Activated B cell treated with CpG ODN at 0.5 μM for 24 hours (primary cell): ENCODE data around the gene SPTLC3. TPM values are rescaled to one million over a fixed set of nuclear protein-coding genes. Genes with fewer than 3 reads are reported as not detected.

Source experiments
- ATAC-seq: fragments of 200-7000 bp; cut with Tn5 transposase; one replicate; pipeline ENCODE4 v1.10.0; 2021; ENCODE audit warnings: low read depth, mild to moderate bottlenecking, moderate library complexity
- CTCF ChIA-PET: fragments of 350-600 bp; sonication (Branson Sonifier 250); formaldehyde crosslinking; loops from one replicate; lab custom pipeline; 2021; ENCODE audit warnings: antibody characterized with exemption; lab: Charles Lee
- POLR2A ChIA-PET: fragments of 350-600 bp; sonication (Branson Sonifier 250); formaldehyde crosslinking; loops from one replicate; lab custom pipeline; 2021; ENCODE audit warnings: antibody characterized with exemption; lab: Charles Lee
- DNase-seq: peaks from one replicate; pipeline ENCODE4 v3.0.0; 2022
- H3K27ac Mint-ChIP-seq: one replicate; pipeline ENCODE4 v1.8.0; 2020; ENCODE audit warnings: mixed read lengths
- H3K27me3 Mint-ChIP-seq: one replicate; pipeline ENCODE4 v1.8.0; 2021; ENCODE audit warnings: mixed read lengths
- H3K36me3 Mint-ChIP-seq: one replicate; pipeline ENCODE4 v1.8.0; 2021; ENCODE audit warnings: low read depth, mixed read lengths
- H3K4me1 Mint-ChIP-seq: one replicate; pipeline ENCODE4 v1.8.0; 2021; ENCODE audit warnings: mixed read lengths
- H3K4me3 Mint-ChIP-seq: one replicate; pipeline ENCODE4 v1.8.0; 2020; ENCODE audit warnings: mild to moderate bottlenecking, mixed read lengths
- H3K9me3 Mint-ChIP-seq: one replicate; pipeline ENCODE4 v1.8.0; 2020; ENCODE audit warnings: mixed read lengths
- CTCF ChIP-seq: fragments of 200-600 bp; IDR thresholded peaks from one replicate; pipeline ENCODE4 v1.8.0; 2022; ENCODE audit warnings: antibody characterized with exemption, mild to moderate bottlenecking
- intact Hi-C: fragments of 100-400 bp; cut with micrococcal nuclease; formaldehyde crosslinking; loops from one replicate; pipeline ENCODE4 v1.15.1; 2024
- total RNA-seq: library from RNA; stranded (reverse); gene quantifications from 2 replicates; pipeline ENCODE4 v1.2.3, GENCODE V29; 2022

SPTLC3 gene
- total RNA-seq, 1 donor from 2014 or later: not detected

GRCh38 chr20:13147971-13148370 is 139.2 kb downstream of the SPTLC3 start:
- Mint-ChIP-seq H3K9me3 (no peaks in the 10 kb centered on the region), H3K27me3 (no peaks in the 10 kb centered on the region), H3K36me3 (no peaks in the 10 kb centered on the region), H3K4me3 (no peak overlapping the region), H3K27ac (no peak overlapping the region), H3K4me1 (no peaks in the 10 kb centered on the region)
- no peak for DNase-seq
- intact Hi-C loops: no loop called here
- no peak for TF ChIP-seq CTCF
- CTCF ChIA-PET: no interaction called here
- POLR2A ChIA-PET: no interaction called here
- no peak for ATAC-seq

- Mint-ChIP-seq H3K27me3 (no peaks in the 10 kb centered on the region), H3K4me3 (no peak overlapping the region), H3K4me1 (no peaks in the 10 kb centered on the region), H3K36me3 (no peaks in the 10 kb centered on the region), H3K9me3 (no peaks in the 10 kb centered on the region), H3K27ac (no peak overlapping the region)
- ChIA-PET CTCF (no interaction called here), POLR2A (no interaction called here)
- DNase-seq (no peak), ATAC-seq (no peak)
- intact Hi-C loops: no loop called here
- no peak for TF ChIP-seq CTCF
Measured at GRCh38 chr20:13148402-13148801, 139.6 kb downstream of the SPTLC3 start.

GRCh38 chr20:13148961-13149360 is 140.2 kb downstream of the SPTLC3 start:
- H3K27me3 Mint-ChIP-seq: no peaks in the 10 kb centered on the region
- ChIA-PET POLR2A (no interaction called here), CTCF (no interaction called here)
- no peaks in the 10 kb centered on the region for H3K9me3 Mint-ChIP-seq
- no peaks in the 10 kb centered on the region for H3K36me3 Mint-ChIP-seq
- intact Hi-C loops: no loop called here
- no peak overlapping the region for H3K27ac Mint-ChIP-seq
- H3K4me3 Mint-ChIP-seq: no peak overlapping the region
- no peak for DNase-seq
- TF ChIP-seq CTCF: no peak
- no peak for ATAC-seq
- no peaks in the 10 kb centered on the region for H3K4me1 Mint-ChIP-seq

- no peaks in the 10 kb centered on the region for H3K27me3 Mint-ChIP-seq
- intact Hi-C loops: no loop called here
- DNase-seq (no peak), ATAC-seq (no peak)
- no peaks in the 10 kb centered on the region for H3K36me3 Mint-ChIP-seq
- POLR2A ChIA-PET: no interaction called here
- H3K4me3 Mint-ChIP-seq: no peak overlapping the region
- TF ChIP-seq CTCF: no peak
- CTCF ChIA-PET: no interaction called here
- H3K9me3 Mint-ChIP-seq: no peaks in the 10 kb centered on the region
- H3K4me1 Mint-ChIP-seq: no peaks in the 10 kb centered on the region
- H3K27ac Mint-ChIP-seq: no peak overlapping the region
Measured at GRCh38 chr20:13149371-13150105, 140.8 kb downstream of the SPTLC3 start.

- H3K27ac Mint-ChIP-seq: no peak overlapping the region
- ChIA-PET POLR2A (no interaction called here), CTCF (no interaction called here)
- DNase-seq (no peak), ATAC-seq (no peak)
- no peaks in the 10 kb centered on the region for H3K9me3 Mint-ChIP-seq
- H3K36me3 Mint-ChIP-seq: no peaks in the 10 kb centered on the region
- TF ChIP-seq CTCF: no peak
- H3K4me1 Mint-ChIP-seq: no peaks in the 10 kb centered on the region
- no peaks in the 10 kb centered on the region for H3K27me3 Mint-ChIP-seq
- H3K4me3 Mint-ChIP-seq: no peak overlapping the region
- intact Hi-C loops: no loop called here
Measured at GRCh38 chr20:13158369-13158768, 149.6 kb downstream of the SPTLC3 start.
